A549 (cell line): ENCODE data around the gene CDK18.

Source experiments
- CHD2 ChIP-seq: fragments of 150-350 bp; IDR thresholded peaks from 2 replicates; pipeline ENCODE4 v1.6.1; 2014; ENCODE audit warnings: low read length; ENCODE audit not compliant: partially characterized antibody
- CTCF ChIP-seq: fragments of >200 bp; sonication (Bioruptor Twin); formaldehyde crosslinking; IDR thresholded peaks from 3 replicates; pipeline ENCODE4 v1.5.1; 2016
- EHMT2 ChIP-seq: fragments of 200-600 bp; sonication (generic); IDR thresholded peaks from 2 replicates; pipeline ENCODE4 v1.6.1; 2016; ENCODE audit warnings: antibody characterized with exemption, low read depth, mild to moderate bottlenecking, moderate library complexity
- FOSL2 ChIP-seq, 2 experiments: fragments of 450-650 bp in 1 of 2; fragments of >200 bp in 1 of 2; sonication (Bioruptor Twin) in 1 of 2; formaldehyde crosslinking; IDR thresholded peaks; 2 replicates each; pipeline versions ENCODE4 v1.5.0 to v1.6.1; 2016 to 2020; ENCODE audit warnings: mild to moderate bottlenecking in 1 of 2, moderate library complexity in 1 of 2
- HMGXB4 ChIP-seq: fragments of 250-450 bp; sonication (Bioruptor Pico); IDR thresholded peaks from 2 replicates; pipeline ENCODE4 v1.5.0; 2021; ENCODE audit warnings: mild to moderate bottlenecking, moderate library complexity, borderline replicate concordance
- MAFK ChIP-seq: fragments of 450-650 bp; IDR thresholded peaks from 2 replicates; pipeline ENCODE4 v1.6.1; 2014; ENCODE audit not compliant: partially characterized antibody
- MYC ChIP-seq: IDR thresholded peaks from 2 replicates; pipeline ENCODE4 v1.6.1; 2012; ENCODE audit warnings: mild to moderate bottlenecking, inconsistent platforms, low read length, improper control_type of control experiment, borderline replicate concordance
- NFE2L2 ChIP-seq: fragments of 150-350 bp; conservative IDR thresholded peaks from 2 replicates; pipeline ENCODE4 v1.6.1; 2014; ENCODE audit warnings: low read length
- POLR2A ChIP-seq: IDR thresholded peaks from 2 replicates; pipeline ENCODE4 v1.6.1; 2012; ENCODE audit warnings: mild to moderate bottlenecking, low read length
- POLR2AphosphoS2 ChIP-seq: conservative IDR thresholded peaks from 2 replicates; pipeline ENCODE4 v1.6.1; 2012; ENCODE audit warnings: low read length, improper control_type of control experiment, inconsistent platforms
- RAD21 ChIP-seq, 2 experiments: fragments of >200 bp in 1 of 2; sonication (Bioruptor Twin) in 1 of 2; formaldehyde crosslinking in 1 of 2; IDR thresholded peaks in 1 of 2; conservative IDR thresholded peaks in 1 of 2; 2 replicates in 1 of 2; 3 replicates in 1 of 2; pipeline ENCODE4 v1.6.1; 2012 to 2018; ENCODE audit warnings: inconsistent platforms in 1 of 2
- RCOR1 ChIP-seq: fragments of 150-350 bp; IDR thresholded peaks from 2 replicates; pipeline ENCODE4 v1.6.1; 2014; ENCODE audit warnings: antibody characterized with exemption, low read length, low read depth
- RFX5 ChIP-seq: fragments of 450-650 bp; IDR thresholded peaks from 2 replicates; pipeline ENCODE4 v1.7.1; 2014; ENCODE audit warnings: antibody characterized with exemption, mild to moderate bottlenecking, moderate library complexity
- ZSCAN20 ChIP-seq: fragments of 250-450 bp; sonication (Bioruptor Pico); IDR thresholded peaks from 2 replicates; pipeline ENCODE4 v1.8.0; 2022; ENCODE audit warnings: mild to moderate bottlenecking, moderate library complexity

GRCh38 chr1:205576805-205577761, 72.6 kb downstream of the CDK18 start:
- TF ChIP-seq MAFK = no peak
- TF ChIP-seq CTCF = no peak
- TF ChIP-seq POLR2A = no peak
- TF ChIP-seq HMGXB4 = no peak
- TF ChIP-seq RCOR1 = no peak
- no peak for TF ChIP-seq MYC
- no peak for TF ChIP-seq EHMT2
- TF ChIP-seq NFE2L2 = no peak
- no peak for TF ChIP-seq POLR2AphosphoS2
- no peak for TF ChIP-seq RAD21 (conservative IDR thresholded peaks at IDR 0.05 in 1 of 2, IDR thresholded peaks at IDR 0.05 in 1 of 2)
- no peak for TF ChIP-seq FOSL2 (IDR thresholded peaks at IDR 0.05)
- TF ChIP-seq FOSL2 (CRISPR knock-in tag; IDR thresholded peaks at IDR 0.05) = no peak
- no peak for TF ChIP-seq ZSCAN20 (CRISPR knock-in tag)
- no peak for TF ChIP-seq CHD2
- no peak for TF ChIP-seq RFX5
